ENCODE results near the gene PRDM16. TPM values are rescaled to one million over a fixed set of nuclear protein-coding genes. Genes with fewer than 3 reads are reported as not detected.

The PRDM16 gene
- total RNA-seq, 1 experiment from 2014 or later, result 6.1 TPM

DNA sequence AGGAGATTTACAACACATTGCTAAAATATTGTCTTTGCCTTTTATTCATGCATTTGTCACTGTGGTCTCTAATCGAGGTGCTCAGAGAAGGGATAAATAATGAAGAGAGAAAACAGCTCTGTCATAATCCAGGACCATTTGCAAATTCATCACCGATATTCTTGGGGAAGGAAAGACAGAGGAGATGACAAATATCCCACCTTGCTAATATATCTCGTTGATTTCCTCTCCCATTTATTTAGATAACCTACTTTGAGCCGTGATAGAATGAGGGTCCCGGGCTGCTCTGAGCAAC, 86.9 kb downstream of the PRDM16 start (continued):
- TF ChIP-seq, protein P1, sequence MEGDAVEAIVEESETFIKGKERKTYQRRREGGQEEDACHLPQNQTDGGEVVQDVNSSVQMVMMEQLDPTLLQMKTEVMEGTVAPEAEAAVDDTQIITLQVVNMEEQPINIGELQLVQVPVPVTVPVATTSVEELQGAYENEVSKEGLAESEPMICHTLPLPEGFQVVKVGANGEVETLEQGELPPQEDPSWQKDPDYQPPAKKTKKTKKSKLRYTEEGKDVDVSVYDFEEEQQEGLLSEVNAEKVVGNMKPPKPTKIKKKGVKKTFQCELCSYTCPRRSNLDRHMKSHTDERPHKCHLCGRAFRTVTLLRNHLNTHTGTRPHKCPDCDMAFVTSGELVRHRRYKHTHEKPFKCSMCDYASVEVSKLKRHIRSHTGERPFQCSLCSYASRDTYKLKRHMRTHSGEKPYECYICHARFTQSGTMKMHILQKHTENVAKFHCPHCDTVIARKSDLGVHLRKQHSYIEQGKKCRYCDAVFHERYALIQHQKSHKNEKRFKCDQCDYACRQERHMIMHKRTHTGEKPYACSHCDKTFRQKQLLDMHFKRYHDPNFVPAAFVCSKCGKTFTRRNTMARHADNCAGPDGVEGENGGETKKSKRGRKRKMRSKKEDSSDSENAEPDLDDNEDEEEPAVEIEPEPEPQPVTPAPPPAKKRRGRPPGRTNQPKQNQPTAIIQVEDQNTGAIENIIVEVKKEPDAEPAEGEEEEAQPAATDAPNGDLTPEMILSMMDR (IDR thresholded peaks at IDR 0.05 in 2 of 3, conservative IDR thresholded peaks at IDR 0.05 in 1 of 3; ENCODE audit: borderline replicate concordance in 1 of 3, insufficient read depth in 1 of 3, low read depth in 2 of 3, low read length in 2 of 3), result no peak

DNA sequence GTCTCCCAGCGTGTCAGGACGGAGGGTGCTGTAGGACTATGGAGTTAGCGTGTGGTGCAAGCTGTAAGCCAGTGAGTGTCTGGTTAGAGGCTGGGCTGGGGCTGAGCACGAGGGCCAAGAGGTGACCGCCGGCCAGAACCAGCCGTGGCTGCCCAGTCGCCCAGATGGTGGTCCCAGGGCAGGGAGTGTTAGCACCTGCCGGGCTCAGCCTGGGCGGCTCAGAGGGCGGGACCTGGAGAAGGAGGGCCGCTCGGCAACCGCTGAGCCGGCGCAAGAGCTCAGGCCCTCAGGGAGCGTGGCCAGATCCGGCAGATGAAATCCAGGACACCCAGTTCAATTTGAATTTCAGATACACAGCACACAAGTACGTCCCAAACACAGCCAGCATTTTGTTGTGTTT, 87.9 kb downstream of the PRDM16 start:
- Histone ChIP-seq H3K4me1 (ENCODE audit: control insufficient read depth in 1 of 2, insufficient read depth in 2 of 2, low read length in 2 of 2) (no peaks in the 10 kb centered on the region), H3K27ac (ENCODE audit: low read depth, low read length) (no peak overlapping the region), H4K20me1 (ENCODE audit: insufficient read depth) (no peaks in the 10 kb centered on the region), H3K36me3 (ENCODE audit: control insufficient read depth in 1 of 2, insufficient read depth in 2 of 2, low read length in 2 of 2) (no peaks in the 10 kb centered on the region), H3K79me2 (ENCODE audit: insufficient read depth, low read length) (no peaks in the 10 kb centered on the region), H3K9me2 (ENCODE audit: insufficient read depth) (no peaks in the 10 kb centered on the region), H2AFZ (ENCODE audit: low read depth, low read length, poor library complexity, severe bottlenecking) (no peak overlapping the region), H3K9ac (ENCODE audit: low read length) (no peak overlapping the region), H3K4me2 (ENCODE audit: low read length) (no peak overlapping the region), H3K4me3 (replicated peaks in 1 of 2; ENCODE audit: low read depth in 1 of 2, low read length in 2 of 2) (no peak overlapping the region), H3K27me3 (ENCODE audit: insufficient read depth, low read length) (no peaks in the 10 kb centered on the region), H3K9me3 (ENCODE audit: control insufficient read depth in 1 of 2, insufficient read depth in 1 of 2, low read depth in 1 of 2, low read length in 2 of 2) (no peaks in the 10 kb centered on the region)
- ATAC-seq, result no peak
- ChIA-PET POLR2A (no interaction called here), RAD21 (ENCODE audit: low non-redundant PET in 1 of 2, low total read pairs in 2 of 2, uncharacterized antibody in 2 of 2, unreplicated experiment in 2 of 2) (no interaction called here), CTCF (no interaction called here)
- intact Hi-C loops (cut with micrococcal nuclease), result no loop called here
- BruUV-seq (replicated peaks), result no TSS peak
- DNase-seq (ENCODE audit: low read depth, low spot score), result no peak
- TF ChIP-seq ELF1 (IDR thresholded peaks at IDR 0.05; ENCODE audit: borderline replicate concordance, low read depth) (no peak), SP1 (IDR thresholded peaks at IDR 0.05; ENCODE audit: low read depth) (no peak), EZH2 (IDR thresholded peaks at IDR 0.05) (no peak), FOSL1 (IDR thresholded peaks at IDR 0.05; ENCODE audit: low read depth) (no peak), SRF (IDR thresholded peaks at IDR 0.05; ENCODE audit: low read depth) (no peak), POLR2AphosphoS5 (IDR thresholded peaks at IDR 0.05; ENCODE audit: low read depth, low read length) (no peak), TCF7L2 (IDR thresholded peaks at IDR 0.05; ENCODE audit: borderline replicate concordance, extremely low read depth, insufficient read depth, insufficient read length) (no peak), RAD21 (IDR thresholded peaks at IDR 0.05; ENCODE audit: low read depth) (no peak), CEBPB (IDR thresholded peaks at IDR 0.05; ENCODE audit: low read depth) (no peak), EGR1 (IDR thresholded peaks at IDR 0.05; ENCODE audit: low read depth) (no peak), POLR2A (IDR thresholded peaks at IDR 0.05; ENCODE audit: borderline replicate concordance, extremely low read depth, insufficient read depth, insufficient read length) (no peak), EZH2phosphoT487 (IDR thresholded peaks at IDR 0.05; ENCODE audit: borderline replicate concordance) (no peak)
- TF ChIP-seq, protein P2, sequence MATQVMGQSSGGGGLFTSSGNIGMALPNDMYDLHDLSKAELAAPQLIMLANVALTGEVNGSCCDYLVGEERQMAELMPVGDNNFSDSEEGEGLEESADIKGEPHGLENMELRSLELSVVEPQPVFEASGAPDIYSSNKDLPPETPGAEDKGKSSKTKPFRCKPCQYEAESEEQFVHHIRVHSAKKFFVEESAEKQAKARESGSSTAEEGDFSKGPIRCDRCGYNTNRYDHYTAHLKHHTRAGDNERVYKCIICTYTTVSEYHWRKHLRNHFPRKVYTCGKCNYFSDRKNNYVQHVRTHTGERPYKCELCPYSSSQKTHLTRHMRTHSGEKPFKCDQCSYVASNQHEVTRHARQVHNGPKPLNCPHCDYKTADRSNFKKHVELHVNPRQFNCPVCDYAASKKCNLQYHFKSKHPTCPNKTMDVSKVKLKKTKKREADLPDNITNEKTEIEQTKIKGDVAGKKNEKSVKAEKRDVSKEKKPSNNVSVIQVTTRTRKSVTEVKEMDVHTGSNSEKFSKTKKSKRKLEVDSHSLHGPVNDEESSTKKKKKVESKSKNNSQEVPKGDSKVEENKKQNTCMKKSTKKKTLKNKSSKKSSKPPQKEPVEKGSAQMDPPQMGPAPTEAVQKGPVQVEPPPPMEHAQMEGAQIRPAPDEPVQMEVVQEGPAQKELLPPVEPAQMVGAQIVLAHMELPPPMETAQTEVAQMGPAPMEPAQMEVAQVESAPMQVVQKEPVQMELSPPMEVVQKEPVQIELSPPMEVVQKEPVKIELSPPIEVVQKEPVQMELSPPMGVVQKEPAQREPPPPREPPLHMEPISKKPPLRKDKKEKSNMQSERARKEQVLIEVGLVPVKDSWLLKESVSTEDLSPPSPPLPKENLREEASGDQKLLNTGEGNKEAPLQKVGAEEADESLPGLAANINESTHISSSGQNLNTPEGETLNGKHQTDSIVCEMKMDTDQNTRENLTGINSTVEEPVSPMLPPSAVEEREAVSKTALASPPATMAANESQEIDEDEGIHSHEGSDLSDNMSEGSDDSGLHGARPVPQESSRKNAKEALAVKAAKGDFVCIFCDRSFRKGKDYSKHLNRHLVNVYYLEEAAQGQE (IDR thresholded peaks at IDR 0.05; ENCODE audit: low read depth), result no peak
- TF ChIP-seq, protein P3, sequence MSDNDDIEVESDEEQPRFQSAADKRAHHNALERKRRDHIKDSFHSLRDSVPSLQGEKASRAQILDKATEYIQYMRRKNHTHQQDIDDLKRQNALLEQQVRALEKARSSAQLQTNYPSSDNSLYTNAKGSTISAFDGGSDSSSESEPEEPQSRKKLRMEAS (IDR thresholded peaks at IDR 0.05), result no peak
- TF ChIP-seq, protein P4, sequence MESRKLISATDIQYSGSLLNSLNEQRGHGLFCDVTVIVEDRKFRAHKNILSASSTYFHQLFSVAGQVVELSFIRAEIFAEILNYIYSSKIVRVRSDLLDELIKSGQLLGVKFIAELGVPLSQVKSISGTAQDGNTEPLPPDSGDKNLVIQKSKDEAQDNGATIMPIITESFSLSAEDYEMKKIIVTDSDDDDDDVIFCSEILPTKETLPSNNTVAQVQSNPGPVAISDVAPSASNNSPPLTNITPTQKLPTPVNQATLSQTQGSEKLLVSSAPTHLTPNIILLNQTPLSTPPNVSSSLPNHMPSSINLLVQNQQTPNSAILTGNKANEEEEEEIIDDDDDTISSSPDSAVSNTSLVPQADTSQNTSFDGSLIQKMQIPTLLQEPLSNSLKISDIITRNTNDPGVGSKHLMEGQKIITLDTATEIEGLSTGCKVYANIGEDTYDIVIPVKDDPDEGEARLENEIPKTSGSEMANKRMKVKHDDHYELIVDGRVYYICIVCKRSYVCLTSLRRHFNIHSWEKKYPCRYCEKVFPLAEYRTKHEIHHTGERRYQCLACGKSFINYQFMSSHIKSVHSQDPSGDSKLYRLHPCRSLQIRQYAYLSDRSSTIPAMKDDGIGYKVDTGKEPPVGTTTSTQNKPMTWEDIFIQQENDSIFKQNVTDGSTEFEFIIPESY (IDR thresholded peaks at IDR 0.05; ENCODE audit: extremely low read depth, insufficient replicate concordance, low read length), result no peak
- TF ChIP-seq, protein P5, sequence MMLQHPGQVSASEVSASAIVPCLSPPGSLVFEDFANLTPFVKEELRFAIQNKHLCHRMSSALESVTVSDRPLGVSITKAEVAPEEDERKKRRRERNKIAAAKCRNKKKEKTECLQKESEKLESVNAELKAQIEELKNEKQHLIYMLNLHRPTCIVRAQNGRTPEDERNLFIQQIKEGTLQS (IDR thresholded peaks at IDR 0.05), result no peak
